ENCODE measurements around the gene CFHR5. TPM values are rescaled to one million over a fixed set of nuclear protein-coding genes. Genes with fewer than 3 reads are reported as not detected.

The CFHR5 gene
- total RNA-seq, 1 experiment from 2014 or later, result not detected

GRCh38 chr1:196955926-196956325, 21.4 kb upstream of the CFHR5 start (continued):
- no peak for TF ChIP-seq ZNF532 (CRISPR knock-in tag; IDR thresholded peaks at IDR 0.05; ENCODE audit: borderline replicate concordance)
- TF ChIP-seq E2F4 (CRISPR knock-in tag; IDR thresholded peaks at IDR 0.05; ENCODE audit: borderline replicate concordance, low read depth), result no peak

GRCh38 chr1:196960854-196961253, 16.5 kb upstream of the CFHR5 start:
- CTCF ChIA-PET, result no interaction called here
- TF ChIP-seq NFE2L1 (CRISPR knock-in tag; IDR thresholded peaks at IDR 0.05), result no peak
- no peak for TF ChIP-seq CTCF (IDR thresholded peaks at IDR 0.05)
- no peak for TF ChIP-seq MAX (CRISPR knock-in tag; IDR thresholded peaks at IDR 0.05)
- no peak overlapping the region for H3K27ac Mint-ChIP-seq
- H3K36me3 Mint-ChIP-seq, result no peaks in the 10 kb centered on the region
- no peak overlapping the region for H3K4me3 Mint-ChIP-seq
- no peaks in the 10 kb centered on the region for H3K27me3 Mint-ChIP-seq (ENCODE audit: low read depth)
- POLR2A ChIA-PET, result no interaction called here
- H3K4me1 Mint-ChIP-seq, result no peaks in the 10 kb centered on the region
- DNase-seq (ENCODE audit: low spot score), result no peak
- peaks cover 7% of the 10 kb centered on the region for H3K9me3 Mint-ChIP-seq
- ATAC-seq, result no peak

GRCh38 chr1:196970182-196970581, 7.2 kb upstream of the CFHR5 start:
- H3K4me3 Mint-ChIP-seq, result no peak overlapping the region
- POLR2A ChIA-PET, result no interaction called here
- ATAC-seq (no peak), DNase-seq (ENCODE audit: low spot score) (no peak)
- no peaks in the 10 kb centered on the region for H3K27me3 Mint-ChIP-seq (ENCODE audit: low read depth)
- no peak overlapping the region for H3K27ac Mint-ChIP-seq
- no peaks in the 10 kb centered on the region for H3K9me3 Mint-ChIP-seq
- no peak for TF ChIP-seq ZNF219 (CRISPR knock-in tag; IDR thresholded peaks at IDR 0.05; ENCODE audit: borderline replicate concordance)
- no peak for TF ChIP-seq ETV6 (CRISPR knock-in tag; IDR thresholded peaks at IDR 0.05)
- TF ChIP-seq ZSCAN18 (CRISPR knock-in tag; IDR thresholded peaks at IDR 0.05), result no peak
- TF ChIP-seq TP53 (CRISPR knock-in tag; IDR thresholded peaks at IDR 0.05), result no peak
- no peak for TF ChIP-seq CTCF (IDR thresholded peaks at IDR 0.05)
- no peak for TF ChIP-seq RELA (CRISPR knock-in tag; IDR thresholded peaks at IDR 0.05; ENCODE audit: borderline replicate concordance)
- no peak for TF ChIP-seq ATF2 (CRISPR knock-in tag; IDR thresholded peaks at IDR 0.05; ENCODE audit: borderline replicate concordance, low read depth)
- no peak for TF ChIP-seq ZMAT4 (CRISPR knock-in tag; IDR thresholded peaks at IDR 0.05)
- TF ChIP-seq SOX15 (CRISPR knock-in tag; IDR thresholded peaks at IDR 0.05), result no peak
- no peak for TF ChIP-seq ZBTB21 (CRISPR knock-in tag; IDR thresholded peaks at IDR 0.05; ENCODE audit: borderline replicate concordance)
- TF ChIP-seq ELF4 (CRISPR knock-in tag; IDR thresholded peaks at IDR 0.05; ENCODE audit: low read depth), result no peak
- H3K4me1 Mint-ChIP-seq, result no peaks in the 10 kb centered on the region
- CTCF ChIA-PET, result no interaction called here
- H3K36me3 Mint-ChIP-seq, result no peaks in the 10 kb centered on the region

Measured in WTC11 (cell line).